Peyer's patch (tissue), 4 donors: ENCODE measurements around the gene DOC2A. TPM values are rescaled to one million over a fixed set of nuclear protein-coding genes. Genes with fewer than 3 reads are reported as not detected.
"Not testable (repeated sequence)": the region's sequence is repeated elsewhere in the genome, so short reads cannot be mapped to it uniquely, and the experiment has no call there.

Experiments
- DNase-seq, 3 donors: peaks; one replicate each; pipeline ENCODE4 v3.0.0-alpha.2; 2017 to 2019
- H3K27ac ChIP-seq, 4 donors: fragments of 200-600 bp; sonication (generic); one replicate each; pipeline ENCODE4 v1.5.1; 2016 to 2019
- H3K27me3 ChIP-seq, 2 donors: fragments of 200-600 bp; sonication (generic); one replicate each; pipeline ENCODE4 v1.5.1; 2019
- H3K36me3 ChIP-seq, 3 donors: fragments of 200-600 bp; sonication (generic); one replicate each; pipeline ENCODE4 v1.5.1; 2016 to 2019
- H3K4me1 ChIP-seq, 4 donors: fragments of 200-600 bp; sonication (generic); one replicate each; pipeline ENCODE4 v1.5.1; 2016 to 2019
- H3K4me3 ChIP-seq, 4 donors: fragments of 200-600 bp; sonication (generic); 1 replicate in 3 of 4; 2 replicates in 1 of 4; pipeline ENCODE4 v1.5.1; 2016 to 2019; ENCODE audit warnings: mild to moderate bottlenecking in 1 of 4
- H3K9me3 ChIP-seq, 4 donors: fragments of 200-600 bp; sonication (generic); one replicate each; pipeline ENCODE4 v1.5.1; 2016 to 2019; ENCODE audit warnings: mild to moderate bottlenecking in 1 of 4
- CTCF ChIP-seq, 6 experiments: fragments of 450-650 bp in 4 of 6; fragments of 200-600 bp in 2 of 6; sonication (generic) in 1 of 6; IDR thresholded peaks; one replicate each; pipeline ENCODE4 v1.5.1; 2017 to 2019; ENCODE audit warnings: antibody characterized with exemption in 6 of 6, mild to moderate bottlenecking in 3 of 6, moderate library complexity in 1 of 6
- POLR2A ChIP-seq, 2 donors: fragments of 450-650 bp; IDR thresholded peaks; one replicate each; pipeline ENCODE4 v1.5.1; 2017; ENCODE audit warnings: antibody characterized with exemption in 2 of 2, mild to moderate bottlenecking in 2 of 2, moderate library complexity in 2 of 2
- total RNA-seq, 4 donors: library from RNA; depleted of rRNA; stranded (reverse); fragments of >200 nt; gene quantifications; one replicate each; pipeline ENCODE4 v1.1.0, GENCODE V29; 2016

DOC2A gene
- total RNA-seq, 4 donors from 2014 or later = 2.5 to 4.9 (median 2.9) TPM; not detected in 1

- H3K27ac ChIP-seq = no peak overlapping the region
- no peaks in the 10 kb centered on the region for H3K4me1 ChIP-seq
- no peaks in the 10 kb centered on the region for H3K9me3 ChIP-seq
- no peak overlapping the region for H3K4me3 ChIP-seq
- TF ChIP-seq CTCF (IDR thresholded peaks at IDR 0.05) (peak; percentile 9 to 39 (median 28)), POLR2A (IDR thresholded peaks at IDR 0.05) (no peak)
- no peaks in the 10 kb centered on the region for H3K27me3 ChIP-seq
- DNase-seq = no peak
- no peaks in the 10 kb centered on the region for H3K36me3 ChIP-seq
Observed at GRCh38 chr16:30041841-30042240, 31.0 kb upstream of the DOC2A start.

GRCh38 chr16:30040690-30041089, 29.9 kb upstream of the DOC2A start:
- H3K27me3 ChIP-seq, H3K9me3 ChIP-seq, DNase-seq, H3K27ac ChIP-seq, H3K4me3 ChIP-seq, H3K36me3 ChIP-seq, H3K4me1 ChIP-seq: not testable (repeated sequence)

GRCh38 chr16:30040221-30040620, 29.4 kb upstream of the DOC2A start:
- Histone ChIP-seq H3K9me3 (no peaks in the 10 kb centered on the region), H3K4me3 (no peak overlapping the region), H3K27me3 (no peaks in the 10 kb centered on the region), H3K27ac (no peak overlapping the region), H3K36me3 (no peaks in the 10 kb centered on the region), H3K4me1 (no peaks in the 10 kb centered on the region)
- TF ChIP-seq POLR2A (IDR thresholded peaks at IDR 0.05) (no peak), CTCF (IDR thresholded peaks at IDR 0.05) (no peak)
- DNase-seq = no peak

GRCh38 chr16:30033270-30033669, 22.4 kb upstream of the DOC2A start:
- TF ChIP-seq CTCF (IDR thresholded peaks at IDR 0.05) = no peak
- no peak for TF ChIP-seq POLR2A (IDR thresholded peaks at IDR 0.05)
- Histone ChIP-seq H3K27ac (no peak overlapping the region), H3K36me3 (no peaks in the 10 kb centered on the region), H3K4me1 (peaks cover 0 to 8% (median 3%) of the 10 kb centered on the region in 4 donors), H3K9me3 (no peaks in the 10 kb centered on the region), H3K27me3 (peaks cover 0 to 24% of the 10 kb centered on the region in 2 donors), H3K4me3 (no peak overlapping the region)
- no peak for DNase-seq

- H3K4me3 ChIP-seq = no peak overlapping the region
- DNase-seq = peak in 2 of 3 donors; percentile 33 to 79
- peaks cover 0 to 29% of the 10 kb centered on the region in 2 donors for H3K27me3 ChIP-seq
- H3K36me3 ChIP-seq = no peaks in the 10 kb centered on the region
- no peaks in the 10 kb centered on the region for H3K9me3 ChIP-seq
- no peak overlapping the region for H3K27ac ChIP-seq
- TF ChIP-seq CTCF (IDR thresholded peaks at IDR 0.05) (peak; percentile 40 to 72 (median 66)), POLR2A (IDR thresholded peaks at IDR 0.05) (no peak)
- peaks cover 0 to 8% (median 3%) of the 10 kb centered on the region in 4 donors for H3K4me1 ChIP-seq
Observed at GRCh38 chr16:30032083-30032819, 21.4 kb upstream of the DOC2A start.

GRCh38 chr16:30031477-30031918, 20.7 kb upstream of the DOC2A start:
- Histone ChIP-seq H3K4me3 (no peak overlapping the region), H3K27me3 (peaks cover 0 to 29% of the 10 kb centered on the region in 2 donors)
- TF ChIP-seq CTCF (IDR thresholded peaks at IDR 0.05) (no peak), POLR2A (IDR thresholded peaks at IDR 0.05) (no peak)

More at GRCh38 chr16:30031477-30031918, 20.7 kb upstream of the DOC2A start:
- no peak for DNase-seq
- H3K4me1 ChIP-seq = peaks cover 0 to 8% (median 3%) of the 10 kb centered on the region in 4 donors
- no peaks in the 10 kb centered on the region for H3K36me3 ChIP-seq
- no peaks in the 10 kb centered on the region for H3K9me3 ChIP-seq
- H3K27ac ChIP-seq = no peak overlapping the region
